ENCODE data around the gene GRID1. TPM values are rescaled to one million over a fixed set of nuclear protein-coding genes. Genes with fewer than 3 reads are reported as not detected.

The GRID1 gene
- total and polyA plus RNA-seq, 11 donors, result 0.69 to 3.4 (median 1.6) TPM

DNA sequence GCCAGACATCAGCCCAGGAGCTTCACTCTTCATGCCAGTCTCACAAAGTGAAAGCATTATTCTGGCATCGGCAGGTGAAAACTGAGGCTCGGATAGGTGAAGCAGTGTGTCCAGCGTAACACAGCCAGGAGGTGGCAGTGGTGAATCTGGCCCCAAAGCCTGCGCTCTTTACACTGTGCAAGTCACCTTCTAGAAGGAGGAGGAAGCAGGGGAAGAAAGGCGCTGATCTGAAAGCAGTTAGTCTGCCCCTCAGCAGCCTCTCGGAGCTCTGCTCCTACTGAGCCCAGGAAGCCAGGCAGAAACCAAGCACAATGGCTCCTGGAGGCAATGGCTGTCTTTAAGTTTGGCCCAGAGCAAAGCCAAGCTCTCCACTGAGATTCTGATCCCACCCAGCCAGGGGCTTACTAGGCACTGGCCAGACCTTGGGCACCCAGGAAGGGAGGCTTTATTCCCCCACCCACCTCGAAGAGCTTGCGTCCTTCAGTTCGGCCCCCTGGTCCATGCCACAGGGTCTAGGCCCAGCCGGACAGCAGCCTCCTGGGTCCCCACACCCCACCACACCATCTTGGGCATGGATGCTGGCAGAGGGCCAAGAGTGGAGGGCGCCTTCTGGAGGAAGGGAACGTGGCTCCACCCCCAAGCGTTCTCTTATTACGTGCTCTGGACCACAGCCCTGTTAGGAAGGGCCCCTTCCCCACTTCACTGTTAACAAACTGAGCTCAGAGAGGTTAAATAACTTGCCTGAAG is 104.5 kb downstream of the GRID1 start:
- DNase-seq (no peak), ATAC-seq (peak; percentile 10 to 59 (median 34))
- Histone ChIP-seq H3K36me3 (no peaks in the 10 kb centered on the region), H3K27ac (no peak overlapping the region), H3K4me1 (peaks cover 0 to 4% (median 0%) of the 10 kb centered on the region in 12 donors), H3K27me3 (peaks cover 0 to 16% (median 0%) of the 10 kb centered on the region in 9 donors), H3K4me3 (no peak overlapping the region), H3K9me3 (peaks cover 0 to 8% (median 0%) of the 10 kb centered on the region in 12 donors)
- no peak for TF ChIP-seq POLR2A (IDR thresholded peaks at IDR 0.05)
- TF ChIP-seq, protein P1, sequence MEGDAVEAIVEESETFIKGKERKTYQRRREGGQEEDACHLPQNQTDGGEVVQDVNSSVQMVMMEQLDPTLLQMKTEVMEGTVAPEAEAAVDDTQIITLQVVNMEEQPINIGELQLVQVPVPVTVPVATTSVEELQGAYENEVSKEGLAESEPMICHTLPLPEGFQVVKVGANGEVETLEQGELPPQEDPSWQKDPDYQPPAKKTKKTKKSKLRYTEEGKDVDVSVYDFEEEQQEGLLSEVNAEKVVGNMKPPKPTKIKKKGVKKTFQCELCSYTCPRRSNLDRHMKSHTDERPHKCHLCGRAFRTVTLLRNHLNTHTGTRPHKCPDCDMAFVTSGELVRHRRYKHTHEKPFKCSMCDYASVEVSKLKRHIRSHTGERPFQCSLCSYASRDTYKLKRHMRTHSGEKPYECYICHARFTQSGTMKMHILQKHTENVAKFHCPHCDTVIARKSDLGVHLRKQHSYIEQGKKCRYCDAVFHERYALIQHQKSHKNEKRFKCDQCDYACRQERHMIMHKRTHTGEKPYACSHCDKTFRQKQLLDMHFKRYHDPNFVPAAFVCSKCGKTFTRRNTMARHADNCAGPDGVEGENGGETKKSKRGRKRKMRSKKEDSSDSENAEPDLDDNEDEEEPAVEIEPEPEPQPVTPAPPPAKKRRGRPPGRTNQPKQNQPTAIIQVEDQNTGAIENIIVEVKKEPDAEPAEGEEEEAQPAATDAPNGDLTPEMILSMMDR (IDR thresholded peaks at IDR 0.05), result peak in 4 of 12 donors; percentile 19 to 30 (median 24)
- 63 to 74% (median 71%) methylated on average over 14 of the region's 14 CpGs for WGBS, 4 donors
- intact Hi-C loops (cut with DNase I), result loop anchor here in 1 of 10 donors (5.0 kb wide), 1 partner anchor 115 kb away; no protein-coding TSS in a partner anchor

DNA sequence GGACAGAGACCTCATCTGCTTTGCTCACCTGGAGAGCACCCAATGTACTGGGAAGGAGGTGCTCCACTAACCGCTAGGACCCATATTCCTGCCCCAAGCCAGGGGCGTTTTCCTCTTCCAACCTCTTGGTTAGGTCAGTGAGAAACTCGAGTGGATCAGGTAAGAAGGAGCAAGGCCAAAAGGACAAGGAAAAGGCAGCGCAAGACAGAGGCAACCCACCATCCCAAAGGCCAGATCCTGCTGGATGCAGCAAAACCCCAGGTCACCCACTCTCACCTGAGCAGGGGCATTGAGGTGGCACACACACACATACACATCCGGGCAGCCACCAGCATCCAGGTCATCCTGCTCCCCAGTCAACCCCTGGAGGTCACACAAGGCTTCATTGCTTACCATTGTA is 105.1 kb downstream of the GRID1 start:
- Histone ChIP-seq H3K36me3 (no peaks in the 10 kb centered on the region), H3K4me3 (no peak overlapping the region), H3K27ac (no peak overlapping the region), H3K9me3 (peaks cover 0 to 8% (median 0%) of the 10 kb centered on the region in 12 donors), H3K27me3 (peaks cover 0 to 16% (median 0%) of the 10 kb centered on the region in 9 donors), H3K4me1 (peaks cover 0 to 4% (median 0%) of the 10 kb centered on the region in 12 donors)
- WGBS, 4 donors, result 84 to 92% (median 86%) methylated on average over 5 of the region's 5 CpGs
- no peak for DNase-seq
- intact Hi-C loops (cut with DNase I), result loop anchor here in 1 of 10 donors (5.0 kb wide), 1 partner anchor 116 kb away; no protein-coding TSS in a partner anchor
- TF ChIP-seq POLR2A (IDR thresholded peaks at IDR 0.05), result no peak
- TF ChIP-seq, protein P1 (IDR thresholded peaks at IDR 0.05), result no peak
- ATAC-seq, result no peak

DNA sequence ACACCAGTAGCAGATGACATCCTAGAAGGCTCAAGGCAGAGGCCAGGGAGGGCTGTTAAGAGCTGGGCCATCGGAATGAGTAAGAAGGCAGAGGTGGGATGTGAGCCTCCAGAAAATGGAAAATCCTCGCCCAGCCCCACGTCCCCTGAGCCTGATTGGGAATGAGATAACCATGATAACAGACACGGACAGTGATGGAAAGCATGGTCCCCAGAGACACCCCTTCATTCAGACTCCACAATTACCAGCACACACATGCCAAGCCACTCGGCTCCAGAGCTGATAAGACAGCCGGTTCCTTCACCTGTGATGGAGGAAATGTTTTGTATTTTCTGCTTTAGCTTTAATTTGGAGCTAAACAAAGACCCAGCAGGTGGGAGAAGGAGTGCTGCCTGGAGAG is 106.0 kb downstream of the GRID1 start:
- H3K4me3 ChIP-seq, result no peak overlapping the region
- 43 to 63% (median 52%) methylated on average over 6 of the region's 6 CpGs for WGBS, 4 donors
- H3K27me3 ChIP-seq, result peaks cover 0 to 16% (median 0%) of the 10 kb centered on the region in 9 donors
- H3K4me1 ChIP-seq, result peaks cover 0 to 4% (median 0%) of the 10 kb centered on the region in 12 donors
- no peak for DNase-seq
- intact Hi-C loops (cut with DNase I), result loop anchor here in 1 of 10 donors (5.0 kb wide), 1 partner anchor 117 kb away; no protein-coding TSS in a partner anchor
- H3K9me3 ChIP-seq, result peaks cover 0 to 8% (median 0%) of the 10 kb centered on the region in 12 donors
- ATAC-seq, result no peak
- TF ChIP-seq, protein P1 (IDR thresholded peaks at IDR 0.05), result no peak
- no peak for TF ChIP-seq POLR2A (IDR thresholded peaks at IDR 0.05)
- no peaks in the 10 kb centered on the region for H3K36me3 ChIP-seq
- no peak overlapping the region for H3K27ac ChIP-seq

DNA sequence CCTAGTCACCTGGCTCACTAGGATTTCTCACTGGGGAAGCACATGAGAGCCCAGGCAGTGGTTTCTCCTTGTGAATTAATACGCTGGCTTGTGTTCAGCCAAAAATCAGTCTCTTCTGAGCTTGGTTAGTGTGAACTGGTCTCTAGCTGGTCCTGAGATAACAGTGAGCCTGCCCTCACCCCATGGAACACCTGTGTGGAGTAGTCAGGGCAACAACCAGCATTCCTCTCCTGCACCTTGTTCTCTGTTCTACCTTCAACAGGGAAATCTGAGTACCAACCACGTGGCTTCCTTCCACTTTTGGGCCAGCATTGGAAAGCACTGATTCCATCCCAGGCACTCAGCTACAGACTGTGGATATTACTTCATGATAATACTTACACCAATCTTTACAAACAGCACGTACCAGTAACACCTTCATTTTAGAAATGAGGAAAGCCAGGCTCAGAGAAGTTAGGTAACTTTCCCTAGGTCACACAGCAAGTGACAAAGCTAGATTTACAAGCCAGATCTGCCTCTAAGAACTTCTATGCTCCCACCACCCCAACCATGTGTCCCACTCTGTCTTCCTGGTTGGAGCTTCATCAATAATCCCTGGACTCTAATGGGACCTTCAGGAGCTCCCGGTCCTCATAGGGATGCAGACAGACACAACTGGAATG is 106.6 kb downstream of the GRID1 start:
- Histone ChIP-seq H3K4me3 (no peak overlapping the region), H3K27me3 (peaks cover 0 to 16% (median 0%) of the 10 kb centered on the region in 9 donors), H3K9me3 (peaks cover 0 to 8% (median 0%) of the 10 kb centered on the region in 12 donors), H3K36me3 (no peaks in the 10 kb centered on the region), H3K27ac (no peak overlapping the region), H3K4me1 (peaks cover 0 to 4% (median 0%) of the 10 kb centered on the region in 12 donors)
- no peak for DNase-seq
- WGBS, 4 donors, result 81 to 92% (median 84%) methylated on average over 4 of the region's 4 CpGs
- ATAC-seq, result no peak
- no peak for TF ChIP-seq POLR2A (IDR thresholded peaks at IDR 0.05)
- intact Hi-C loops (cut with DNase I), result loop anchor here in 1 of 10 donors (5.0 kb wide), 1 partner anchor 117 kb away; no protein-coding TSS in a partner anchor
